22Rv1 (cell line): ENCODE data around the gene ZFC3H1.
"Not testable (repeated sequence)": the region's sequence is repeated elsewhere in the genome, so short reads cannot be mapped to it uniquely, and the experiment has no call there.

ENCODE experiments used
- H3K27ac ChIP-seq: fragments of 450-650 bp; 2 replicates; pipeline ENCODE4 v1.5.1; 2017
- ZFX ChIP-seq: fragments of 450-650 bp; IDR thresholded peaks from 2 replicates; pipeline ENCODE4 v1.6.1; 2017; ENCODE audit warnings: antibody characterized with exemption, borderline replicate concordance
- TF ChIP-seq, protein P1 (sequence below): fragments of 450-650 bp; IDR thresholded peaks from 2 replicates; pipeline ENCODE4 v1.5.1; 2017; ENCODE audit warnings: mild to moderate bottlenecking

Gene ZFC3H1

DNA sequence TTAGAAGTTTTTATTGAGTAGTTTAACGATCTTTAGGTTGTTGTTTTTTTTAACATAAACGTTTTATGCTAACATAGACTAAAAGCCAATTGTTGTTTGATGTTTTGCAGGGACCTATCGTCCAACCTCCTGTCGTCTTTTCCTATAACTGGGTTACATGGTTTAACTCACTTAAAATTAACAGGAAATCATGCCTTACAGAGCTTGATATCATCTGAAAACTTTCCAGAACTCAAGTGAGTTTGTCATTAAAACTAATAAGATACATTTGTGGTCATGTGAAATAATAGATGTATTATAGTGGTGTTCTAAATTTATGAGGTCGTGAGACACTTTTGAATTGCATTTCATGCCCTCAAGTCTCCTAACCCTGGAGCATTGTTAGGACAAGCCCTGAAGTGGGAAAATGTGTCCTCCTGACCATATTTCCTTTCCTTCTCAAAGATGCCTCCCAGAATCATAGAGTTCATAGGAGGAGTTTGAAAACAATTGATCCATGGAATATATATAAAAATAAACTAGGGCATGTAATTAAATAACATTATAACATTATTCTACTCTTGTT, 84.9 kb downstream of the ZFC3H1 start:
- TF ChIP-seq, protein P1, sequence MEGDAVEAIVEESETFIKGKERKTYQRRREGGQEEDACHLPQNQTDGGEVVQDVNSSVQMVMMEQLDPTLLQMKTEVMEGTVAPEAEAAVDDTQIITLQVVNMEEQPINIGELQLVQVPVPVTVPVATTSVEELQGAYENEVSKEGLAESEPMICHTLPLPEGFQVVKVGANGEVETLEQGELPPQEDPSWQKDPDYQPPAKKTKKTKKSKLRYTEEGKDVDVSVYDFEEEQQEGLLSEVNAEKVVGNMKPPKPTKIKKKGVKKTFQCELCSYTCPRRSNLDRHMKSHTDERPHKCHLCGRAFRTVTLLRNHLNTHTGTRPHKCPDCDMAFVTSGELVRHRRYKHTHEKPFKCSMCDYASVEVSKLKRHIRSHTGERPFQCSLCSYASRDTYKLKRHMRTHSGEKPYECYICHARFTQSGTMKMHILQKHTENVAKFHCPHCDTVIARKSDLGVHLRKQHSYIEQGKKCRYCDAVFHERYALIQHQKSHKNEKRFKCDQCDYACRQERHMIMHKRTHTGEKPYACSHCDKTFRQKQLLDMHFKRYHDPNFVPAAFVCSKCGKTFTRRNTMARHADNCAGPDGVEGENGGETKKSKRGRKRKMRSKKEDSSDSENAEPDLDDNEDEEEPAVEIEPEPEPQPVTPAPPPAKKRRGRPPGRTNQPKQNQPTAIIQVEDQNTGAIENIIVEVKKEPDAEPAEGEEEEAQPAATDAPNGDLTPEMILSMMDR, result no peak
- no peak for TF ChIP-seq ZFX
- no peak overlapping the region for H3K27ac ChIP-seq

DNA sequence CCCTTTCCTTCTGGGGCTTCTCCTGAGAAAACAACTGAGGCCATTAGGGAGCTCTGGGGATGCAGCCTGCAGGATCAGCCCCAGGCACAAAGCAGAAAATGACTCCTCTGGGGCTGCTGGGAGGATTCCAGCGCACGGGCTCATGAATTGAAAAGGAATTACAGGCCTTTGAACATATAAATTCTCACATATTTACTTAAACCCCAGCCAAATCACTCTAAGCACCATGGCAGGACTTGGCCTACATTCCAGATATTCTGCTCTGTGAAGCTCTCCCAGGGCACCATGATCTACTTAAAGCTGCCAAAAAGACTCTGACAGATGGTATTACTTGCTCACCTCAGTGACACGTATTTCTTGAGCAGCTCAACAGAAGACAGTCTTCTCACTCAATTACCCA, 87.2 kb downstream of the ZFC3H1 start:
- TF ChIP-seq, protein P1, result no peak
- no peak for TF ChIP-seq ZFX
- H3K27ac ChIP-seq, result no peak overlapping the region

DNA sequence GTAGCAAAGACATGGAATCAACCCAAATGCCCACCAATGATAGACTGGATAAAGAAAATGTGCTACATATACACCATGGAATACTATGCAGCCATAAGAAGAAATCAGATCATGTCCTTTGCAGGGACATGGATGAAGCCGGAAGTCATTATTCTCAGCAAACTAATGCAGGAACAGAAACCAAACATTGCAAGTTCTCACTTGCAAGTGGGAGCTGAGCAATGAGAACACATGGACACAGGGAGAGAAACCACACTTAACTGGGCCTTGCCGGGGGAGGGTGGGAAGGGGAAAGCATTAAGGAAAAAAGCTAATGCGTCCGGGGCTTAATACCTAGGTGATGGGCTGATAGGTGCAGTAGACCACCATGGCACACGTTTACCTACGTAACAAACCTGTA, 93.8 kb downstream of the ZFC3H1 start:
- not testable (repeated sequence) for H3K27ac ChIP-seq

DNA sequence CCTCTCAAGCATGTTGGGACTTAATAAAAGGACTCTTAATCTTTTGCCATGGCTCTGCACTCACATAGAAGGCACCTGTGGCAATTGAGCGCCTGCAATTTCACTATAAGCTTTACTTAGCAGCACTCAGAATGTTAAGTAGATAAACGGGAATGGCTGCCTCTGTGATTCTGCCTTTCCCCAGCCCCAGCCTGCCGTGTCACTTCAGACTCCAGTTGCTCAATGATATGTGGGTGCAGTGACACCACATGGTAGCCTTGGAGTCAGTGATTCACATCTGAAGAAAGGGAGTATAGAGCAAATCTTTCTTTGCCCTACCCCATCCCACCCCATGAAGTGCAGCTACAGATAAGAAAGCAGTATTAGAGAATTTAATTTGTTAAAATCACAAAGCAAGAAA, 96.1 kb downstream of the ZFC3H1 start:
- no peak overlapping the region for H3K27ac ChIP-seq
- TF ChIP-seq, protein P1, result no peak
- no peak for TF ChIP-seq ZFX

DNA sequence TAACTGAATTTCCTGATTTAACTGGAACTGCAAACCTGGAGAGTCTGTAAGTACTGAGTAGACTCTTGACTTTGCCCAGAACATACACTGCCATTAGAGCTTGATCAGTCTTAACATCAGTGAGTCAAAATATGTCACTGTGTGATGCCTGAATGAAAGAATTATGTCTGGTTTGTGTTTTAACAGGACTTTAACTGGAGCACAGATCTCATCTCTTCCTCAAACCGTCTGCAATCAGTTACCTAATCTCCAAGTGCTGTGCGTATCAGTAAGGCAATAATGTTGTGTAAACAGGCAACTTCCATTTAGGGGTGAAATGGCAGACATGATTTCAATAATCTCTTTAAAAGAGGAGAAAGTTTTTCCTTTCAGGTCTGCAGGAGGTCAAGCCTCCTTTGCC, 97.0 kb downstream of the ZFC3H1 start:
- no peak overlapping the region for H3K27ac ChIP-seq
- TF ChIP-seq, protein P1, result no peak
- TF ChIP-seq ZFX, result no peak

DNA sequence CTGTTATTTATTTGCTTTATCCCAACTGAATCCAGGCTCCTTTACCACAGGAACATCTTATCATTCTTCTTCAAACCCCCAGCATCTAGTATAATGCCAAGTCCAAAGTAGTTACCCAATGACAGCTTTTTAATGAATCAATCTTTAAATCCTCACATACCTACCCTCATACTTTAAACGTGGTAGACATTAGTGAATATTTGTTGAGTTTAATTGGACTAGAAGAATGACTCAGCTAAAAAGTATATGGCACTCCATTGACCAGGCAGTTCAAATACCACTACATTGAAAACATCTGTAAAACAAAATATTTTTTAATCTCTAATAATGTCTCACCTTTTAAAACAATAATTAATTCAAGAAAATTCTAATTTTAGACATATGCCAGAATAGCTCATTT, 98.1 kb downstream of the ZFC3H1 start:
- TF ChIP-seq, protein P1, result no peak
- no peak for TF ChIP-seq ZFX
- no peak overlapping the region for H3K27ac ChIP-seq

DNA sequence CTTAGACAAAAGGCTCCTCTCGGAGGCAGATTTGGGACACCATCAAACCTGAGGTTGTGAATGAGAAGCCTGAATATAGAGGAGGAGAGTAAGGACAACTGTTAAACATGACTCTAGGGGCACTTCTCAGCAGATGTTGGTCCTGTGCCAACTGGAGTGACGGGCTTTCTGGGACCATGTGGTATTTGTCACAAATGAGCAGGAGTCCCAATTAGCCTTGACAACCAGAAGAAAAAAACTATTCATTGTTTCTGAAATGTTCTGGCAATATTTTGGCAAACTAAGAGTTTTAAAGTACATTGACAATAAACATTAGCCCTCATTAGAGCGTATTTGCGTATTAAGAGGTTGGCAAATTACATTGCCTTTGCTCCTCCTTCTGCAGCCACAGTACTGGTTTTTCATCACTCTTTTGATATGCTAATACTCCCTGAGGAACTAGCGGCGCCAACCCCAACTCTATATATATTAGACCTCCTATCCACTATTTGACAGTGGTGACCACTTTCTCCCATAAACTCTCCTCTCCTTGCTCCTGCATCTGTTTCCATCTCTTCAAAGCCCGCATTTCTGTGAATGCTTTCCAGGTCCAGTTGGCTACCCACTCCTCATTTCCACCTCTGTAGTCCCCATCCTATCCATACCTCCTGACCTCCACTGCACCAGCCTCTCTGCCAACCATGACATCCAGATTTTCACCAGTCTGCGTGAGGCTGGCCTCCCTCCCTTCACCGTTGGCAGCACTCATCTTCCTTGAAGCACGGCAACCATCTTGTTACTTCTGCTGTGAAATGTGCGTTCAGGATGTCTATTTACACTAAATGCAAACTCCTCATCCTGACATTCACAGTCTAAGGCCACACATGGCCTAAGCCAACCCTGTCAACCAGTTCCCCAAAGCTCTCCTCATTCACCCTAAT, 100.7 kb downstream of the ZFC3H1 start:
- TF ChIP-seq, protein P1, result no peak
- no peak for TF ChIP-seq ZFX
- no peak overlapping the region for H3K27ac ChIP-seq
